LNCAP (cell line): ENCODE results near the gene RTTN.

Experiments
- TF ChIP-seq, protein P1 (sequence below): fragments of 450-650 bp; IDR thresholded peaks from 2 replicates; pipeline ENCODE4 v1.5.1; 2017; ENCODE audit warnings: mild to moderate bottlenecking

The RTTN gene

DNA sequence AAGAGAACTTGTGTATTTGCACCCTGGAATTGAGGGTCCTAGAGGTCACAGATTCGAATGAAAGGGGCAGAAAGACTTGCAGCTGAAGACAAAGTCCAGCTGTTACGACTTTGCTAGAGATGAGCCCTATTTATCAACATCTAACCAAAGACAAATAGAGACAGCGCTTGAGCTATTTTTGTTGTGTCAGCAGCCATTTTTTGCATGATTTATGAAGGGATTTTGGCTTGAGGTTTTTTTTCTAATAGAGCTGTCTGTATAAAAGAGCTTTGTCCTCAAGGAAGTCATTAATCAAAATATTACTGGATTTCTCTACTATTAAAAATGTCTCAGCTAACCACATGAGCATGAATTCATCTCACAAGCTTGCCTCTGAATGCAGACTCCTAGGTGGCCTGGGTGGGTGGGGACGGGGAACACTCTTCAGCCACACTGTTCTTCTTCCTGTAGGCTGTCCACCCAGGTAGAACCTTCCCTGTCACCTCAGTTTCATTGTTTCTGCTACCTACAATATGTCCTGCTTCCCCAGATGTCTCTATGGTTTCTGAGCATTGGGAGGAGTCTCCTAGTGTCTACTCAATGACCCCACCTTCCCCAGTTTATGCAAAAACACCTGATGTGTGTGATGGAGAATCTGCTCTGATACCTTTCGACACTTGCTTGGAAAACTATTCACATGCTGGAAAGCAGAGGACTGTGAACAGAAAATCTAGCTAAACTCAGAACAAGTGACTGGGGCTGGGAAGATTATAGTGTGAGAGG is 250.6 kb downstream of the RTTN start:
- TF ChIP-seq, protein P1, sequence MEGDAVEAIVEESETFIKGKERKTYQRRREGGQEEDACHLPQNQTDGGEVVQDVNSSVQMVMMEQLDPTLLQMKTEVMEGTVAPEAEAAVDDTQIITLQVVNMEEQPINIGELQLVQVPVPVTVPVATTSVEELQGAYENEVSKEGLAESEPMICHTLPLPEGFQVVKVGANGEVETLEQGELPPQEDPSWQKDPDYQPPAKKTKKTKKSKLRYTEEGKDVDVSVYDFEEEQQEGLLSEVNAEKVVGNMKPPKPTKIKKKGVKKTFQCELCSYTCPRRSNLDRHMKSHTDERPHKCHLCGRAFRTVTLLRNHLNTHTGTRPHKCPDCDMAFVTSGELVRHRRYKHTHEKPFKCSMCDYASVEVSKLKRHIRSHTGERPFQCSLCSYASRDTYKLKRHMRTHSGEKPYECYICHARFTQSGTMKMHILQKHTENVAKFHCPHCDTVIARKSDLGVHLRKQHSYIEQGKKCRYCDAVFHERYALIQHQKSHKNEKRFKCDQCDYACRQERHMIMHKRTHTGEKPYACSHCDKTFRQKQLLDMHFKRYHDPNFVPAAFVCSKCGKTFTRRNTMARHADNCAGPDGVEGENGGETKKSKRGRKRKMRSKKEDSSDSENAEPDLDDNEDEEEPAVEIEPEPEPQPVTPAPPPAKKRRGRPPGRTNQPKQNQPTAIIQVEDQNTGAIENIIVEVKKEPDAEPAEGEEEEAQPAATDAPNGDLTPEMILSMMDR, result no peak

- TF ChIP-seq, protein P1, result no peak
These were observed 252.3 kb downstream of the RTTN start for GRCh38 chr18:69953191-69953590.
